ENCODE results near the gene PLCB1.
A peak's percentile ranks its signal among the peaks of the same experiment; 100 is the strongest.

PLCB1 gene

GRCh38 chr20:8131598-8132483 lies at the start of gene PLCB1:
Gene PLCB1, plus strand, starts transcription at chr20:8132266. Its CDS starts 386 bp downstream, at chr20:8132652.
- DNase-seq (ENCODE audit: low spot score): peak; percentile 87
- TF ChIP-seq, protein P1, sequence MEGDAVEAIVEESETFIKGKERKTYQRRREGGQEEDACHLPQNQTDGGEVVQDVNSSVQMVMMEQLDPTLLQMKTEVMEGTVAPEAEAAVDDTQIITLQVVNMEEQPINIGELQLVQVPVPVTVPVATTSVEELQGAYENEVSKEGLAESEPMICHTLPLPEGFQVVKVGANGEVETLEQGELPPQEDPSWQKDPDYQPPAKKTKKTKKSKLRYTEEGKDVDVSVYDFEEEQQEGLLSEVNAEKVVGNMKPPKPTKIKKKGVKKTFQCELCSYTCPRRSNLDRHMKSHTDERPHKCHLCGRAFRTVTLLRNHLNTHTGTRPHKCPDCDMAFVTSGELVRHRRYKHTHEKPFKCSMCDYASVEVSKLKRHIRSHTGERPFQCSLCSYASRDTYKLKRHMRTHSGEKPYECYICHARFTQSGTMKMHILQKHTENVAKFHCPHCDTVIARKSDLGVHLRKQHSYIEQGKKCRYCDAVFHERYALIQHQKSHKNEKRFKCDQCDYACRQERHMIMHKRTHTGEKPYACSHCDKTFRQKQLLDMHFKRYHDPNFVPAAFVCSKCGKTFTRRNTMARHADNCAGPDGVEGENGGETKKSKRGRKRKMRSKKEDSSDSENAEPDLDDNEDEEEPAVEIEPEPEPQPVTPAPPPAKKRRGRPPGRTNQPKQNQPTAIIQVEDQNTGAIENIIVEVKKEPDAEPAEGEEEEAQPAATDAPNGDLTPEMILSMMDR (IDR thresholded peaks at IDR 0.05): peak; percentile 89
- Histone ChIP-seq H3K27ac (peak within 1 kb of the TSS; percentile 60 to 82), H3K4me3 (peak within 1 kb of the TSS; percentile 86)

DNA sequence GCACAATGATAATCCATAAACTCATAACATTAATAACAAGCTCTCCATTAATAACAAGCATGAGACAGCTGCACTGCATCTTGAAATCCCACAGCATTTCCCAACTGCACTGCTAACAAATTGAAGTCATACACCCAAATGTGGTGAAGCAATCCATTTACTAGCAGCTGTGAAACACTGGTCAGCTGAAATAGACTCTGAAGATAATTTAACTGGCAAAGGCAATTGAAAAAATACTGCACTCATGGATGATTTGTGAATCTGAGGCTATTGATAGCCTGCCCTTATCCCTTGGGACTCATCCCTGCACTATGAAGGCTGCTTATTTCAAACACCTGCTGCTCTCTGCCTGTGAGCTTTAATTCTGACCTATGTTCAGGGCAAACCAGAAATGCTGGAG lies 49.1 kb upstream of the PLCB1 start:
- Histone ChIP-seq H3K4me3 (no peak overlapping the region), H3K27ac (peak overlapping the region in 1 of 2 donors; percentile 7)
- TF ChIP-seq, protein P1 (IDR thresholded peaks at IDR 0.05): no peak
- DNase-seq (ENCODE audit: low spot score): no peak

- no peak overlapping the region for H3K27ac ChIP-seq
- no peak overlapping the region for H3K4me3 ChIP-seq
- no peak for DNase-seq (ENCODE audit: low spot score)
- TF ChIP-seq, protein P1 (IDR thresholded peaks at IDR 0.05): no peak
Observed at GRCh38 chr20:8089668-8090067, 42.4 kb upstream of the PLCB1 start.

- TF ChIP-seq, protein P1 (IDR thresholded peaks at IDR 0.05): no peak
- DNase-seq (ENCODE audit: low spot score): no peak
- H3K4me3 ChIP-seq: no peak overlapping the region
- H3K27ac ChIP-seq: no peak overlapping the region
Observed at GRCh38 chr20:8094415-8094818, 37.6 kb upstream of the PLCB1 start.

GRCh38 chr20:8094850-8095249 lies 37.2 kb upstream of the PLCB1 start:
- Histone ChIP-seq H3K4me3 (no peak overlapping the region), H3K27ac (no peak overlapping the region)
- TF ChIP-seq, protein P1 (IDR thresholded peaks at IDR 0.05): no peak
- no peak for DNase-seq (ENCODE audit: low spot score)

DNA sequence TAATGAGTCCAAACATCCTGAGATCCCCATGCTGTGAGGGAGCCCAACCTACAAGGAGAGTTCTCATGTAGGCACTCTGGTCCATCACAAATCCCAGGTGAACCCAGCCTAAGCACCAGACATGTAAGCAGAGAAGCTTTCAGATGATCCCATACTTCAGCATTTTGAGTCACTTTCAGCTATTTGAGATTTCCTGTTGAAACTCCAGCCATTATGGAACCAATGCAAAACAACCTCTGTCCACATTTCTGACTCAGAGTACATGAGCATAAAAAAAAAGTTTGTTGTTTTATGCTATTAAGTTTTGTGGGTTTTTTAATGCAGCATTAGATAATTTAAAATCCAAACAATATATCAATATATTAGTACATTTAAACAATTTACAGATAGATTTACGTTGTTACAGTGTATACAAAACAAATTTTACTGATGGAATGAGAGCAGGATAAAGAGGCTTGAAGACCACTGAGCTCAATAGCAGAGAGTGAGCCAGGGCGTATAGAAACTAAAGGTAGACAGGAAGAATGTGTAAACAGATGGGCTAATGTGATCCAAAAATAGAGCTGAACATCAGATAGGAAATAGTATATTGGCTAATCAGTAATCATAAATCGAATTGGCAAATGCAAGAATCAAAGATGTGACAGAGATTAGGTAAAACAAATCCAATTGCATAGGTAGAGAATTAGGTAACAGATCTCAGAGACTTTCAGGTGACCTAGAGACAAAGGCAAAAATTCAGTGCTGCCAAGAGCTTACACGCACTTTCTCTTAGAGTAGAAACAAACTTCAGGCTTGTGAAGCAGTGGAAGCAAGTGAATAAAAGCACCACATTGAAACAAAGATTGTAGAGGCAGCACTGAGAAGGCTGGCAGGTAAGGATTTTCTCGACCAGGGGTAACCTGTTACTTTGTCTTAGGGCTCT lies 36.2 kb upstream of the PLCB1 start:
- no peak overlapping the region for H3K27ac ChIP-seq
- TF ChIP-seq, protein P1 (IDR thresholded peaks at IDR 0.05): no peak
- no peak overlapping the region for H3K4me3 ChIP-seq
- DNase-seq (ENCODE audit: low spot score): no peak
